Measurements from ENCODE around the gene TNFAIP8. TPM values are rescaled to one million over a fixed set of nuclear protein-coding genes. Genes with fewer than 3 reads are reported as not detected.

TNFAIP8 gene
- total RNA-seq, 1 donor from 2014 or later, result 25.9 TPM

GRCh38 chr5:119400245-119400644, 44.4 kb downstream of the TNFAIP8 start:
- H3K27me3 Mint-ChIP-seq (ENCODE audit: low read depth, unreplicated experiment), result no peaks in the 10 kb centered on the region
- peaks cover 5% of the 10 kb centered on the region for H3K36me3 Mint-ChIP-seq (ENCODE audit: low read depth, unreplicated experiment)
- no peak overlapping the region for H3K27ac Mint-ChIP-seq (ENCODE audit: unreplicated experiment)
- no peaks in the 10 kb centered on the region for H3K9me3 Mint-ChIP-seq (ENCODE audit: unreplicated experiment)
- FAIRE-seq (no peak), DNase-seq (ENCODE audit: low read depth) (peak; percentile 64)
- Histone ChIP-seq H3K9ac (ENCODE audit: low read length) (no peak overlapping the region), H3K27ac (ENCODE audit: low read depth, low read length) (no peak overlapping the region), H3K4me2 (ENCODE audit: low read length) (no peak overlapping the region), H3K9me3 (ENCODE audit: insufficient read depth, low read depth, low read length) (no peaks in the 10 kb centered on the region), H3K4me3 (ENCODE audit: insufficient read depth, low read depth, low read length) (no peak overlapping the region), H3K27me3 (ENCODE audit: insufficient read depth, low read length) (no peaks in the 10 kb centered on the region), H3K4me1 (ENCODE audit: insufficient read depth, low read length) (peaks cover 5% of the 10 kb centered on the region), H2AFZ (ENCODE audit: low read depth, low read length) (no peak overlapping the region), H4K20me1 (ENCODE audit: insufficient read depth, low read length) (no peaks in the 10 kb centered on the region), H3K36me3 (ENCODE audit: insufficient read depth, low read length) (no peaks in the 10 kb centered on the region), H3K79me2 (ENCODE audit: insufficient read depth, low read length) (no peaks in the 10 kb centered on the region)
- H3K4me1 Mint-ChIP-seq (ENCODE audit: low read depth, unreplicated experiment), result peaks cover 18% of the 10 kb centered on the region
- TF ChIP-seq EZH2 (IDR thresholded peaks at IDR 0.05; ENCODE audit: insufficient read depth, low read length) (no peak), CTCF (IDR thresholded peaks at IDR 0.05; ENCODE audit: insufficient read depth, low read depth, low read length) (no peak)
- no peak overlapping the region for H3K4me3 Mint-ChIP-seq (ENCODE audit: unreplicated experiment)

GRCh38 chr5:119402081-119402480, 46.3 kb downstream of the TNFAIP8 start:
- H3K9me3 Mint-ChIP-seq (ENCODE audit: unreplicated experiment), result no peaks in the 10 kb centered on the region
- H3K4me3 Mint-ChIP-seq (ENCODE audit: unreplicated experiment), result no peak overlapping the region
- peaks cover 5% of the 10 kb centered on the region for H3K4me1 ChIP-seq (ENCODE audit: insufficient read depth, low read length)
- no peaks in the 10 kb centered on the region for H3K9me3 ChIP-seq (ENCODE audit: insufficient read depth, low read depth, low read length)
- H3K27ac ChIP-seq (ENCODE audit: low read depth, low read length), result no peak overlapping the region
- H3K4me1 Mint-ChIP-seq (ENCODE audit: low read depth, unreplicated experiment), result peaks cover 11% of the 10 kb centered on the region
- H3K27ac Mint-ChIP-seq (ENCODE audit: unreplicated experiment), result no peak overlapping the region
- no peaks in the 10 kb centered on the region for H4K20me1 ChIP-seq (ENCODE audit: insufficient read depth, low read length)
- H3K27me3 Mint-ChIP-seq (ENCODE audit: low read depth, unreplicated experiment), result no peaks in the 10 kb centered on the region
- H3K36me3 Mint-ChIP-seq (ENCODE audit: low read depth, unreplicated experiment), result no peaks in the 10 kb centered on the region
- no peak overlapping the region for H2AFZ ChIP-seq (ENCODE audit: low read depth, low read length)
- H3K4me3 ChIP-seq (ENCODE audit: insufficient read depth, low read depth, low read length), result no peak overlapping the region
- DNase-seq (ENCODE audit: low read depth) (no peak), FAIRE-seq (no peak)
- no peaks in the 10 kb centered on the region for H3K27me3 ChIP-seq (ENCODE audit: insufficient read depth, low read length)
- H3K79me2 ChIP-seq (ENCODE audit: insufficient read depth, low read length), result no peaks in the 10 kb centered on the region
- H3K4me2 ChIP-seq (ENCODE audit: low read length), result no peak overlapping the region
- H3K36me3 ChIP-seq (ENCODE audit: insufficient read depth, low read length), result no peaks in the 10 kb centered on the region
- TF ChIP-seq EZH2 (IDR thresholded peaks at IDR 0.05; ENCODE audit: insufficient read depth, low read length) (no peak), CTCF (IDR thresholded peaks at IDR 0.05; ENCODE audit: insufficient read depth, low read depth, low read length) (no peak)
- H3K9ac ChIP-seq (ENCODE audit: low read length), result no peak overlapping the region

GRCh38 chr5:119402555-119402954, 46.7 kb downstream of the TNFAIP8 start:
- no peak overlapping the region for H3K27ac ChIP-seq (ENCODE audit: low read depth, low read length)
- no peak overlapping the region for H3K4me3 ChIP-seq (ENCODE audit: insufficient read depth, low read depth, low read length)
- no peak for TF ChIP-seq EZH2 (IDR thresholded peaks at IDR 0.05; ENCODE audit: insufficient read depth, low read length)
- no peak for TF ChIP-seq CTCF (IDR thresholded peaks at IDR 0.05; ENCODE audit: insufficient read depth, low read depth, low read length)
- Mint-ChIP-seq H3K27me3 (ENCODE audit: low read depth, unreplicated experiment) (no peaks in the 10 kb centered on the region), H3K36me3 (ENCODE audit: low read depth, unreplicated experiment) (no peaks in the 10 kb centered on the region), H3K9me3 (ENCODE audit: unreplicated experiment) (no peaks in the 10 kb centered on the region), H3K4me3 (ENCODE audit: unreplicated experiment) (no peak overlapping the region), H3K27ac (ENCODE audit: unreplicated experiment) (no peak overlapping the region), H3K4me1 (ENCODE audit: low read depth, unreplicated experiment) (peaks cover 10% of the 10 kb centered on the region)
- no peak overlapping the region for H2AFZ ChIP-seq (ENCODE audit: low read depth, low read length)
- DNase-seq (ENCODE audit: low read depth) (no peak), FAIRE-seq (no peak)
- H3K79me2 ChIP-seq (ENCODE audit: insufficient read depth, low read length), result no peaks in the 10 kb centered on the region
- H3K4me1 ChIP-seq (ENCODE audit: insufficient read depth, low read length), result peaks cover 5% of the 10 kb centered on the region
- H3K27me3 ChIP-seq (ENCODE audit: insufficient read depth, low read length), result no peaks in the 10 kb centered on the region
- H3K9me3 ChIP-seq (ENCODE audit: insufficient read depth, low read depth, low read length), result no peaks in the 10 kb centered on the region
- no peak overlapping the region for H3K9ac ChIP-seq (ENCODE audit: low read length)
- H4K20me1 ChIP-seq (ENCODE audit: insufficient read depth, low read length), result no peaks in the 10 kb centered on the region
- no peak overlapping the region for H3K4me2 ChIP-seq (ENCODE audit: low read length)
- no peaks in the 10 kb centered on the region for H3K36me3 ChIP-seq (ENCODE audit: insufficient read depth, low read length)
